ENCODE data around the gene CT55.

GRCh38 chrX:135112743-135113142 lies 58.5 kb downstream of the CT55 start:
- no peak for TF ChIP-seq CTCF (IDR thresholded peaks at IDR 0.05; ENCODE audit: low read depth, low read length)
- TF ChIP-seq EZH2phosphoT487 (IDR thresholded peaks at IDR 0.05; ENCODE audit: low read depth) = no peak
